Duodenal mucosa (tissue), 2 donors: ENCODE results near the gene COL20A1.

Experiments used
- H3K27ac ChIP-seq: one replicate; pipeline ENCODE4 v1.7.0; 2013; ENCODE audit warnings: low read depth, low read length
- H3K27me3 ChIP-seq, 2 donors: one replicate each; pipeline ENCODE4 v1.7.0; 2013; ENCODE audit warnings: low read length in 2 of 2, control low read depth in 1 of 2; ENCODE audit not compliant: insufficient read depth in 2 of 2, control insufficient read depth in 1 of 2
- H3K36me3 ChIP-seq, 2 donors: one replicate each; pipeline ENCODE4 v1.7.0; 2013; ENCODE audit warnings: low read length in 2 of 2, control low read depth in 1 of 2; ENCODE audit not compliant: insufficient read depth in 2 of 2, control insufficient read depth in 1 of 2
- H3K4me1 ChIP-seq, 2 donors: one replicate each; pipeline ENCODE4 v1.7.0; 2013; ENCODE audit warnings: low read length in 2 of 2, control low read depth in 1 of 2; ENCODE audit not compliant: insufficient read depth in 2 of 2, control insufficient read depth in 1 of 2
- H3K4me3 ChIP-seq, 2 donors: one replicate each; pipeline ENCODE4 v1.7.0; 2013; ENCODE audit warnings: low read length in 2 of 2, low read depth in 1 of 2
- H3K9ac ChIP-seq, 2 donors: one replicate each; pipeline ENCODE4 v1.7.0; 2013; ENCODE audit warnings: low read length in 2 of 2, low read depth in 1 of 2
- H3K9me3 ChIP-seq, 2 donors: one replicate each; pipeline ENCODE4 v1.7.0; 2013; ENCODE audit warnings: low read length in 2 of 2, control low read depth in 1 of 2; ENCODE audit not compliant: control insufficient read depth in 1 of 2

Gene COL20A1

DNA sequence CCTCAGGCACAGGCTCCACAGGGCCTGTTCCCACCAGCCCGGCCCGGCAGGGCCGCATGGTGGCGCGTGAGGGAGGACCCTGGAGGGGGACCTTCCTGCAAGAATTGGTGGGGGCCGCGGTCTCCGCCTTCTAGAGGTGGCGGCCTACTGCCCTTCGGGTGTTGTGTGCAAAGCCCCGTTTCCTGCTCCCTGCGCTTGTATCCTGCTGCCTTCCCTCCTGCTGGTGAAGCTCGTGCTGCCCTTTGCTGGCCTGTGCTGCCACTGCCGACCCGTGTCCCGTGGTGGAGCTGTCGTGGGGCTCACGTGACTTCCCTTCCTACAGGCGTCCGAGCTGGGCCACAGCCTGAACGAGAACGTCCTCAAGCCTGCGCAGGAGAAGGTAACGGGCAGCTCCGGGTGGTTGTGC lies 8.4 kb upstream of the COL20A1 start:
- no peaks in the 10 kb centered on the region for H3K9me3 ChIP-seq
- no peaks in the 10 kb centered on the region for H3K27me3 ChIP-seq
- no peak overlapping the region for H3K27ac ChIP-seq
- H3K36me3 ChIP-seq, result peaks cover 32 to 67% of the 10 kb centered on the region in 2 donors
- H3K9ac ChIP-seq, result peak overlapping the region in 1 of 2 donors; percentile 25
- H3K4me3 ChIP-seq, result peak overlapping the region in 1 of 2 donors; percentile 30
- H3K4me1 ChIP-seq, result peaks cover 0 to 3% of the 10 kb centered on the region in 2 donors

DNA sequence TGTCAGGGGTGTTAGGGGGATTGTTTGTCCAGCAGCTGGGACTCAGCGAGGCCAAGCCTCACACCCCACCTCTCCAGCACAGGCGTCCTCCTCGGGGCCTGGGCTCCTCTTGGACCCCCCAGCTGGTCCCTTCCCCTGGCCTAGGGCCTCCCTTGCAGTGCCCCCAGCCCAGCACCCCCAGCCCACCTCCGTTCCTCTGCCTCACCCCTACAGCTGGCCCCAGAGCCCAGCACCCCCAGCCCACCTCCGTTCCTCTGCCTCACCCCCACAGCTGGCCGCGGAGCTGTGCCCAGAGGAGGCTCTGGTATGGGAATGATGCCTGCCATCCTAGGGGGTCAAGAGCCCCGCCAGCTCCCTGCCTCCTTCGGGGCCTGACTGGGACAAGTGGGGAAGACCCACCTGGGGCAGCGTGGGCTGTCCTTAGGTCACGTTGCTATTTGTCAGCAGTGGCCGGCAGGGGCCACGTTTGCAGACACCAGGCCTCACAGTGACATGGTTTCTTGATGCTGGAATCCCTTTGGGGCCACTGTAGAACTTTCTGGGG lies 7.9 kb upstream of the COL20A1 start:
- H3K4me1 ChIP-seq, result peaks cover 0 to 3% of the 10 kb centered on the region in 2 donors
- no peak overlapping the region for H3K27ac ChIP-seq
- peak overlapping the region in 1 of 2 donors; percentile 30 for H3K4me3 ChIP-seq
- no peaks in the 10 kb centered on the region for H3K27me3 ChIP-seq
- H3K9ac ChIP-seq, result peak overlapping the region in 1 of 2 donors; percentile 25
- no peaks in the 10 kb centered on the region for H3K9me3 ChIP-seq
- peaks cover 31 to 64% of the 10 kb centered on the region in 2 donors for H3K36me3 ChIP-seq

DNA sequence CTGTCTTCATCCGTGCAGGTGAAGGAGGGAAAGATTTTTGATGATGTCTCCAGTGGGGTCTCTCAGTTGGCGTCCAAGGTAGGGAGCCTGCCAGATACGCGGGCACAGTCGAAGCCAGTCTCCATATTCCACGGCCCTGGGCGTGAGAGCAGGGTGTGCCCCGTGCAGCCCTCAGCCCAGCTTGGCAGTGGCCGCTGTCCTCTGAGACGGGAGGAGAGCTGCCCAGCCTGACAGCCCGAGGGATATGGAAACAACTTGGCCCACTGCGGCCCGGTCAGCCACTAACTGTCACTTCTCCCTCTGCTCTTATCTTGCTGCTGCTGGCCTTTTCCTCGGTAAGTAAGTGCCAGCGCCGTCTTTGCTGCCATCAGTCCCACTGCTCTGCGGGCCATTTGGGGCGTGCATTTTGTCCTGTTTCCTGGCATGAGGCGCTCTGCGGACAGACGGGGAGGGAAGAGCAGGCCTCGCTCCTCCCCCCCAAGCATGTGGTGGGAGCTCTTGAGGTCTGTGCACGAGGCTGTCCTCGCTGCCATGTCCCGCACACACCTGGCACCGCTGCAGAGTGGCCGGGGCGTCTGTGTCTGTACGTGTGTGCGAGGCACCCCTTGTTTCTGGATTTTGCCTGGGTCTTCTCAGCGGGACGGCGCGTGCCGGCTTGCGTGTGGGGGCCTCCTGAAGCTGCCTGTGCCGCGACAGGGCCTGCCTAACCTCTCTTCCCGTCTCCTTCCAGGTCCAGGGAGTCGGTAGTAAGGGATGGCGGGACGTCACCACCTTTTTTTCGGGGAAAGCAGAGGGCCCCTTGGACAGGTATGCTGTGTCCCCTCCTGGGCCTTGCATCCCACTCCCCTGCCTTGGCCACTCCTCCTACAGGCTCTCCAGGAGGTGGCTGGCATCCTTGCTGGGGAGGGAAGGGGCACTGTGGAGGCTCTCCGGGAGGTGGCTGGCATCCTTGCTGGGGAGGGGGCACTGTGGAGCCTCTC lies 7.1 kb upstream of the COL20A1 start:
- Histone ChIP-seq H3K36me3 (peaks cover 22 to 55% of the 10 kb centered on the region in 2 donors), H3K4me3 (no peak overlapping the region), H3K9me3 (no peaks in the 10 kb centered on the region), H3K27me3 (no peaks in the 10 kb centered on the region), H3K27ac (no peak overlapping the region), H3K9ac (no peak overlapping the region), H3K4me1 (peaks cover 2 to 3% of the 10 kb centered on the region in 2 donors)

DNA sequence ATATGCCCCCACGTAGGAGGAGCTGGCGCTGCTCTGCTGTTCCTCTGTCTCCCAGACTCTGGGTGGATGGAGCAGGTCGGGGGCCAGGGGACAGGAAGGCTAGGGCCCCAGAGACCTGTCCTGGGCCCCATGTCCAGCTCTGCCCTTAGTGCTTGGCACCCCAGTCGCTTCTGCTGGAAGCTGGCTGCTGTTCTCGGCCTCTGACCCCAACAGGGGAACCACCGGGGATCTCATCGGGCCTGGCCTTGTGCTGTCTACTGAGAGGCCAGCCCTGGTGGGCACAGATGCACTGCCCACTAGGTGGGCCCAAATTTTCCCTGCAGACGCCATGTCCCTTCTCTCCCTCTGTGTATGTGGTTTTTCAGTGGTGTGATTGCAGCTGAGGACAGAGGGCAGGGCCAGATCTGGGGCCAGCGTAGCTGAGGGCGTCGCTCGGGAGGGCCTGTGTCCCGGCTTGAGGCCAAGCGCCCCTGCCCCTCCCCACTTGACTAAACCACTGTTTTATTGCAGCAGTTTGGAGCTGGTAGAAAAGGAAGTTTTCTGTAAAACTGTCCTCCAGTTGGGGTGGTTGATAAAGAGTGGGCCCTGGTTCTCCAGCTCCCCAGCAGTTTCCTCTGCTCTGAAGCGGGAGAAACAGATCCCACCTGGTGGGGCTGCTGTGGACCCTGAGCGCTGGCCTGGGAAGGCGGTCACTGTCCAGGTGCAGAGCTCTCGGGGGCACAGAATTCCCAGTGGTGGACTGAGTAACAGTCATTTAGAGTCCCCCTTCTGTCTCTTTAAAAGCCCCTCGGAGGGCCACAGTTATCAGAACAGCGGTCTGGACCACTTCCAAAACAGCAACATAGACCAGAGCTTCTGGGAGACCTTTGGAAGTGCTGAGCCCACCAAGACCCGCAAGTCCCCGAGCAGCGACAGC lies 5.9 kb upstream of the COL20A1 start:
- peaks cover 3 to 6% of the 10 kb centered on the region in 2 donors for H3K4me1 ChIP-seq
- no peak overlapping the region for H3K4me3 ChIP-seq
- no peak overlapping the region for H3K27ac ChIP-seq
- H3K36me3 ChIP-seq, result peaks cover 22 to 46% of the 10 kb centered on the region in 2 donors
- H3K9me3 ChIP-seq, result no peaks in the 10 kb centered on the region
- H3K9ac ChIP-seq, result no peak overlapping the region
- H3K27me3 ChIP-seq, result peaks cover 0 to 3% of the 10 kb centered on the region in 2 donors

DNA sequence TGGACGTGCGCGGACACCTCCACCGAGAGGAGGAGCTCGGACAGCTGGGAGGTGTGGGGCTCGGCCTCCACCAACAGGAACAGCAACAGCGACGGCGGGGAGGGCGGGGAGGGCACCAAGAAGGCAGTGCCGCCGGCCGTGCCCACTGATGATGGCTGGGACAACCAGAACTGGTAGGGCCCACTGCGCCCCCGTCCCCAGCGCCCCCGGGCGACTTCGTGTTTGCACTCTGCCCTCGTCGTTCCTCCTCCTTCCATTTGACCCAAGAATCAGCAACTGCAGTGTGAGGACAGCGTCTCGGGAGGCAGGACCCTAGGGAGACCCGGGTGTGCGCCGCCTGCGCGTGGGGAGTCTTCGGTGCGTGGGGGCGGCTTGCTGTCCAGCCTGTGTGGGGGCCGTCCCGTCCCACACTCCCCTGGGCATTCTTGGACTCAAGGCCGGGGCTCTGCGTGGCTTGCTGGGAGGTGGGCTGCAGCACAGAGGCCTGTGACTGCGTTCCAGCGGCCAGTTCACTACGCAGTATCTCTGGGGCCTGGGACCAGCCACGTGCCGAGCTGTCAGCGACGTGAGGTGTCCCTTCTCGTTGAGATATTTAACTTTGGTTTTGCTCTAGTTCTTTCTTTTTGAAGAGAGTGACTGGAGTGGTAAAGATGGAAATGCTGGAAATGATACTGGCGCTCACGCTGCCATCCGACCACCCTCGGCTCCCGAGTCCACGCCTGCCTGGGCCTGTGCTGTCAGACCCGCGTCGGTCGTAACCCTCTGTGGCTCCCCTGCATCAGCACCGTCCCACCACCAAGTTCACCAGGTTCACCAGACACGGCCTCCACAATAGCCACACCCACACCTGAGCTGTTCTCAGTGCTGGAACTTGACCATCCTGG lies 5.0 kb upstream of the COL20A1 start:
- Histone ChIP-seq H3K9ac (no peak overlapping the region), H3K27ac (no peak overlapping the region), H3K9me3 (no peaks in the 10 kb centered on the region), H3K36me3 (peaks cover 18 to 39% of the 10 kb centered on the region in 2 donors), H3K27me3 (peaks cover 0 to 11% of the 10 kb centered on the region in 2 donors), H3K4me1 (peaks cover 3 to 6% of the 10 kb centered on the region in 2 donors), H3K4me3 (no peak overlapping the region)

DNA sequence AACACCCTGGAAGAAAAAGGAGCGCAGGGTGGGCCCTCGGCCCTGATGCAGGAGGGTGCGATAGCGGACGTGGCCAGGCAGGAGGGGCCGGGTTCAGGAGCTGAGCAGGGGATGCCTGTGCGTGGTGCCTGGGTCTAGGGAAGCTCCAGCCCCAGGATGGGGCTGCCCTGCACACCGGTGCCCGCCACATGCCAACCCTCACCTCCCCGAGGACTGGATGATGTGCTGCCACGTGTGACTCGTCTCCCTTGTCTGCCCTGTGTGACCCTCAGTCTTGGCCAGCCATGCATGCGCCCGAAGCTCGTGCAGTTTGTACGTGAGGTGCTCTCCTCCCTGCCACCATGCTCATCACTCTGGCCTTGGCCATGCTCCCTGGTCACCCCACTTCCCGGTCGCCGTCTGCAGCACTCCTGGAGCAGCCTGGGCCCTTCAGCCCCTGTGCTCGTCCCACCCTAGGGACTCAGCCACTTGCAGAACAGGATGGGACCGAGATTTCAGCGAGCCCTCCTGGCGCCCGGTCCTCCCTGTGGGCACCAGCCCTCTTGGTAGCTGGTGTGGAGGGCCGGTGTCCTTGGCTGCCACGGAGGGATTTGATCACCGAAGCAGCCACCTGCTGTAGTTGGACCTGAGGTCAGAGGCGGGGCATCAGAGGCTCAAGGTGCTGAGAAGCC lies 4.3 kb upstream of the COL20A1 start:
- Histone ChIP-seq H3K36me3 (peaks cover 12 to 31% of the 10 kb centered on the region in 2 donors), H3K4me1 (peaks cover 3 to 6% of the 10 kb centered on the region in 2 donors)

DNA sequence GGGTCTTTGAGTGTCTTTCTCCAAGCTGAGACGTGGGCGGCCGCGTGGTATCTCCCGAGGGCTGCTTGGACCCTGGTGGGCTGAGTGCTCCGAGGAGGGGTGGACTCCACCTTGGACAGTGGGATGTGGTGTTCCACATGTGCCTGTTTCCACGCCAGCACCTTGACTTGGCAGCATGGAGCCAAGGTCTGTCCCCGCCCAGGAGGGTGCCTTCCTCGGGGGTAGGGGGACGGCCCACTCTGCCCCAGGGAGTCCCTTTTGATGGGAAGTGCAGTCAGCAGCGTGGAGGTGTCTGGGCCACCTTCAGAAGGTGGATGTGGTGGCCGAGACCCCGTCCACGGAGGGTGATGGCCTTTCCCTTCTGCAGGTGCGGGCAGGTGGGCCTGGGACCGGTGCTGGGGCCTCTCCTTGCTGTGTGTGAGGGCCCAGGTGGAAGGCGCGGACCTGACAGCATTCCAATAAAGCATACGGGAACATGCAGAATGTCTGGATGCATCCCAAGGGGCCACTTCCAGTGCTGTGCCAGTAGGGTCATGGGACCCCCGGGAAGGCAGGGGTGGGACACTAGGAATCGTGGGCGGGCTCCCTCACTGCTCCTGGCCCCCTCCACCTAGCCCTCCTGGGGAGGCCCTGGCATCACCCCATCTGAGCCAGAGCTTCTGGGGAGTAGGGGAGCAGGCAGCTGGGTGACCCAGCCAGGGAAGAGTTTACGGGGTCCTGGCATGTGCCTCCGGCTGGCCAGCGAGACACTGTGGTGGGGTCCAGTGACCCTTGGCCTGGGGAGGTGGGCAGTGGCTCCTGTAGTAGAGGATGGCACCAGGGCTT lies 3.5 kb upstream of the COL20A1 start:
- peaks cover 12 to 29% of the 10 kb centered on the region in 2 donors for H3K36me3 ChIP-seq
- H3K4me3 ChIP-seq, result no peak overlapping the region
- H3K27me3 ChIP-seq, result peaks cover 0 to 13% of the 10 kb centered on the region in 2 donors
- no peaks in the 10 kb centered on the region for H3K9me3 ChIP-seq
- H3K4me1 ChIP-seq, result peaks cover 0 to 6% of the 10 kb centered on the region in 2 donors
- no peak overlapping the region for H3K27ac ChIP-seq
- H3K9ac ChIP-seq, result no peak overlapping the region

More for the DNA sequence above, 4.3 kb upstream of the COL20A1 start:
- peaks cover 0 to 11% of the 10 kb centered on the region in 2 donors for H3K27me3 ChIP-seq
- no peak overlapping the region for H3K9ac ChIP-seq
- no peaks in the 10 kb centered on the region for H3K9me3 ChIP-seq
- no peak overlapping the region for H3K27ac ChIP-seq
- H3K4me3 ChIP-seq, result no peak overlapping the region

DNA sequence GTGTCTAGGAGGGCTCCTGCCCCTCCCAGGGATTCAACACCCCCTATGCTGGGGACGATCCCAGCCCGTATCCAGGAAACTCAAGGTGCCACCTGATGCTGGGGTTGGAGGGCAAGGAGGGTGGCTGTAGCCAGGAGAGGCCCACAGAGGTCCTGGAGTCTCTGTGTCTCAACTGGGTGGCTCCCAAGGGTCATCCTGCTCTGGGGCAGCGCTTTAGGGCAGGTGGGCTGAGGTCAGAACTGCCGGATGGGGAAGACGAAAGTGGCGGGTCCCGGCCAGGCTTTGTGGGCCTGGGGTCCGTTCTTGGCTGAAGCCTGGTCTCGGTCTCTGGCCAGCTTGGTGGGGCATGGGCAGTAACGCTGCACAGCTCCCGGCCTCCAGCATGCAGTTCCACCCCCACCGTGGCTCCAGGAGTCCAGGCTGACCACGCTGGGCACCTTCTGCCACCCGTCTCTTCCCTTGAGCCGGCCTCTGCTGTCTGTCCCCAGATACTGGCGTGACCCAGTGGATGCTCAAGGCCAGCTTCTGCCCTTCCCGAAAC lies 2.8 kb upstream of the COL20A1 start:
- H3K27ac ChIP-seq, result no peak overlapping the region
- peaks cover 12 to 28% of the 10 kb centered on the region in 2 donors for H3K36me3 ChIP-seq
- H3K27me3 ChIP-seq, result peaks cover 0 to 20% of the 10 kb centered on the region in 2 donors
- H3K4me1 ChIP-seq, result peaks cover 0 to 6% of the 10 kb centered on the region in 2 donors
- no peak overlapping the region for H3K4me3 ChIP-seq
- no peaks in the 10 kb centered on the region for H3K9me3 ChIP-seq
- H3K9ac ChIP-seq, result no peak overlapping the region
